Measurements from ENCODE around the gene SLCO2B1. TPM values are rescaled to one million over a fixed set of nuclear protein-coding genes. Genes with fewer than 3 reads are reported as not detected.

SLCO2B1 gene
- total and polyA plus RNA-seq, 2 of the 8 experiments (the other 6 are each of a cell fraction or from before 2014, with no cell fraction given) = 0.03 TPM; not detected in 1

GRCh38 chr11:75208446-75208845 lies 57.5 kb downstream of the SLCO2B1 start:
- Histone ChIP-seq H3K4me1 (replicated peaks in 1 of 4; ENCODE audit: control insufficient read depth in 3 of 4, insufficient read depth in 4 of 4, low read length in 3 of 4) (no peaks in the 10 kb centered on the region), H4K20me1 (replicated peaks in 1 of 2; ENCODE audit: control insufficient read depth in 1 of 2, insufficient read depth in 2 of 2, low read length in 2 of 2) (peaks cover 0 to 1% of the 10 kb centered on the region in 2 experiments), H3K4ac (replicated peaks; ENCODE audit: insufficient read length, low read depth, low read length) (no peak overlapping the region), H4K8ac (ENCODE audit: extremely low read depth, insufficient read depth, low read length) (no peak overlapping the region), H3K23ac (ENCODE audit: insufficient read length) (no peak overlapping the region), H2AK5ac (ENCODE audit: low read depth, low read length) (no peak overlapping the region), H3K9ac (replicated peaks in 1 of 4; ENCODE audit: extremely low read depth in 1 of 4, low read depth in 3 of 4, low read length in 3 of 4) (no peak overlapping the region), H4K5ac (ENCODE audit: insufficient read length, low read depth, low read length) (no peak overlapping the region), H2BK120ac (replicated peaks; ENCODE audit: low read depth, low read length) (no peak overlapping the region), H3K36me3 (ENCODE audit: control insufficient read depth in 2 of 4, insufficient read depth in 4 of 4, low read length in 3 of 4) (no peaks in the 10 kb centered on the region), H3K27ac (ENCODE audit: low read depth, low read length) (no peak overlapping the region), H2BK15ac (ENCODE audit: low read length) (no peak overlapping the region), H3K4me3 (ENCODE audit: extremely low read depth in 1 of 4, insufficient read depth in 2 of 4, low read depth in 3 of 4, low read length in 4 of 4) (no peak overlapping the region), H3K18ac (ENCODE audit: extremely low read depth, low read length) (no peak overlapping the region), H2BK20ac (ENCODE audit: low read length) (no peak overlapping the region), H3K4me2 (ENCODE audit: insufficient read depth in 1 of 2, low read depth in 2 of 2, low read length in 2 of 2) (no peak overlapping the region), H3K14ac (ENCODE audit: insufficient read length) (no peak overlapping the region), H3K9me3 (ENCODE audit: insufficient read depth in 2 of 2, low read depth in 1 of 2, low read length in 1 of 2) (no peaks in the 10 kb centered on the region), H3K79me1 (ENCODE audit: low read depth, low read length) (no peaks in the 10 kb centered on the region), H3K79me2 (ENCODE audit: control insufficient read depth in 1 of 2, insufficient read depth in 2 of 2, low read length in 2 of 2) (no peaks in the 10 kb centered on the region), H3K27me3 (replicated peaks in 1 of 4; ENCODE audit: control insufficient read depth in 3 of 4, extremely low read depth in 1 of 4, insufficient read depth in 3 of 4, low read length in 3 of 4) (no peaks in the 10 kb centered on the region; a peak in 1 of 7 replicates), H4K91ac (replicated peaks; ENCODE audit: insufficient read length, low read length) (no peak overlapping the region), H2BK5ac (ENCODE audit: low read depth, low read length) (no peak overlapping the region), H2BK12ac (ENCODE audit: low read depth, low read length) (no peak overlapping the region), H3K23me2 (ENCODE audit: low read depth, low read length) (no peaks in the 10 kb centered on the region), H3K56ac (replicated peaks; ENCODE audit: insufficient read length, low read depth, low read length) (no peak overlapping the region), H2AFZ (ENCODE audit: low read length) (no peak overlapping the region)
- WGBS, 2 experiments (ENCODE audit: extremely low coverage in 1 of 2, insufficient coverage in 1 of 2, insufficient read length in 1 of 2, insufficient replicate concordance in 2 of 2, low coverage in 1 of 2, low lambda C conversion rate in 2 of 2, missing lambda C conversion rate in 1 of 2) = 71% methylated on average over 2 of the region's 2 CpGs; no CpG with 5 or more reads in 1 of the 2 experiments
- CTCF ChIA-PET (ENCODE audit: partially characterized antibody) = interaction anchor here (0.6 to 45.7 kb wide), 7 partner anchors 14 to 436 kb away, joined by 3 to 825 read pairs (median 44); partner anchors contain the start of genes SLCO2B1 and TPBGL
- TF ChIP-seq CEBPB (IDR thresholded peaks at IDR 0.05; ENCODE audit: low read depth, low read length) (no peak), TCF12 (IDR thresholded peaks at IDR 0.05; ENCODE audit: low read depth, low read length) (no peak), SIRT6 (IDR thresholded peaks at IDR 0.05; ENCODE audit: low read length) (no peak), TAF7 (optimal IDR thresholded peaks at IDR 0.05; ENCODE audit: borderline replicate concordance, low read depth, low read length) (no peak), CREB1 (IDR thresholded peaks at IDR 0.05) (no peak), SP1 (IDR thresholded peaks at IDR 0.05; ENCODE audit: low read depth, low read length) (no peak), GABPA (IDR thresholded peaks at IDR 0.05; ENCODE audit: borderline replicate concordance, insufficient read depth, low read length) (no peak), BACH1 (IDR thresholded peaks at IDR 0.05; ENCODE audit: low read length) (no peak), EZH2 (IDR thresholded peaks at IDR 0.05; ENCODE audit: low read depth, low read length, severe bottlenecking) (no peak)
- FAIRE-seq (no peak), DNase-seq (ENCODE audit: low read depth in 1 of 2, low spot score in 2 of 2) (no peak)
- POLR2A ChIA-PET (ENCODE audit: partially characterized antibody) = no interaction called here

Data from H1 (cell line).